Measurements from ENCODE around the gene CALCB. TPM values are rescaled to one million over a fixed set of nuclear protein-coding genes. Genes with fewer than 3 reads are reported as not detected.

CALCB gene
- polyA plus RNA-seq, 1 donor from 2014 or later, result not detected

DNA sequence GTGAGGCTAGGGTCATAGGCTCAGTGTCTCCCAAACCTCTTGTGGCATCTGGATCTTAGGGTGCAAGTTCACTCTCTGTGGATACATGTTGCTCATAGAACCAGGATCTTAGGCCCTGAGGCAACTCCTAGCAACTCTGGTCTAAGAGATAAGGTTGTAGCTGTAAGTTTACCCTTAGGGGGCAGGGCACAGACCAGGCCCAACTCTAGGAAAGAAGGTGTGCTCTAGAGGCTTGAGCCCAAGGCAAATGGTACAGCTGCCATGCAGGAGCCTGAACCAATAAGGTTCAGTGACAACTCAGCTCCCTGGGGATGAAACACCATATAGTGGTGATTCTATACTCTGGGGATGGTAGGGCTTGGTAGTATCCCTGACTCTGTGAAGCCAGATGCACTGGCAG is 17.8 kb downstream of the CALCB start:
- Histone ChIP-seq H3K27me3 (ENCODE audit: insufficient read depth, low read depth, low read length) (no peaks in the 10 kb centered on the region), H2AFZ (ENCODE audit: low read depth, low read length) (no peak overlapping the region), H3K9me3 (ENCODE audit: low read length) (no peaks in the 10 kb centered on the region), H3K9ac (ENCODE audit: low read length) (no peak overlapping the region), H3K27ac (ENCODE audit: low read length) (no peak overlapping the region), H3K36me3 (ENCODE audit: insufficient read depth, low read length) (no peaks in the 10 kb centered on the region), H3K4me3 (ENCODE audit: low read length) (no peak overlapping the region), H3K79me2 (replicated peaks; ENCODE audit: insufficient read depth, low read length) (no peaks in the 10 kb centered on the region), H3K9me2 (ENCODE audit: insufficient read depth, low read length) (no peaks in the 10 kb centered on the region), H3K4me2 (ENCODE audit: low read length) (no peak overlapping the region), H3F3A (ENCODE audit: insufficient read depth, low read length, poor library complexity, severe bottlenecking) (no peaks in the 10 kb centered on the region), H4K20me1 (ENCODE audit: insufficient read depth) (no peaks in the 10 kb centered on the region)
- TF ChIP-seq TAF1 (IDR thresholded peaks at IDR 0.05; ENCODE audit: low read depth), result no peak
- TF ChIP-seq, protein P1, sequence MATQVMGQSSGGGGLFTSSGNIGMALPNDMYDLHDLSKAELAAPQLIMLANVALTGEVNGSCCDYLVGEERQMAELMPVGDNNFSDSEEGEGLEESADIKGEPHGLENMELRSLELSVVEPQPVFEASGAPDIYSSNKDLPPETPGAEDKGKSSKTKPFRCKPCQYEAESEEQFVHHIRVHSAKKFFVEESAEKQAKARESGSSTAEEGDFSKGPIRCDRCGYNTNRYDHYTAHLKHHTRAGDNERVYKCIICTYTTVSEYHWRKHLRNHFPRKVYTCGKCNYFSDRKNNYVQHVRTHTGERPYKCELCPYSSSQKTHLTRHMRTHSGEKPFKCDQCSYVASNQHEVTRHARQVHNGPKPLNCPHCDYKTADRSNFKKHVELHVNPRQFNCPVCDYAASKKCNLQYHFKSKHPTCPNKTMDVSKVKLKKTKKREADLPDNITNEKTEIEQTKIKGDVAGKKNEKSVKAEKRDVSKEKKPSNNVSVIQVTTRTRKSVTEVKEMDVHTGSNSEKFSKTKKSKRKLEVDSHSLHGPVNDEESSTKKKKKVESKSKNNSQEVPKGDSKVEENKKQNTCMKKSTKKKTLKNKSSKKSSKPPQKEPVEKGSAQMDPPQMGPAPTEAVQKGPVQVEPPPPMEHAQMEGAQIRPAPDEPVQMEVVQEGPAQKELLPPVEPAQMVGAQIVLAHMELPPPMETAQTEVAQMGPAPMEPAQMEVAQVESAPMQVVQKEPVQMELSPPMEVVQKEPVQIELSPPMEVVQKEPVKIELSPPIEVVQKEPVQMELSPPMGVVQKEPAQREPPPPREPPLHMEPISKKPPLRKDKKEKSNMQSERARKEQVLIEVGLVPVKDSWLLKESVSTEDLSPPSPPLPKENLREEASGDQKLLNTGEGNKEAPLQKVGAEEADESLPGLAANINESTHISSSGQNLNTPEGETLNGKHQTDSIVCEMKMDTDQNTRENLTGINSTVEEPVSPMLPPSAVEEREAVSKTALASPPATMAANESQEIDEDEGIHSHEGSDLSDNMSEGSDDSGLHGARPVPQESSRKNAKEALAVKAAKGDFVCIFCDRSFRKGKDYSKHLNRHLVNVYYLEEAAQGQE (IDR thresholded peaks at IDR 0.05; ENCODE audit: borderline replicate concordance), result no peak

DNA sequence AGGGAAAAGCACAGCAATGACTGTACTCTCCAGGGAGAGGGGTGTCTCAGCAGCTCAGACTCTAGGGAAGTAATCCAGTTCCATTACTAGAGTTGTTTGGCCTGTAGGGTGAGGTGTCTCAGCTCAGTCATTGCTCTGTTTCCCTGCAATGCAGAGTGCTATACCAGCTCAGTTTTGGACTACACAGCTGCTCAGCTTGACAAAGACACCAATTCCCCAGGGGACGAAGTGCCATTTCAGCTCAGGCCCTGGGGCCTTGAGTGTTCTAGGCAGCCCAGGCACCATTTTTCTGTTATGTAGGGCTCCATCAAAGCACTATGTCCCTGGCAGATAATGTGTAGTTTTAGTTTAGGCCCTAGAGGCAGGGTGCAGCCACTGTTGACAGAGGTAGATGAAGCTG is 18.2 kb downstream of the CALCB start:
- H3K9me3 ChIP-seq (ENCODE audit: low read length), result no peaks in the 10 kb centered on the region
- no peak for TF ChIP-seq RAD21 (conservative IDR thresholded peaks at IDR 0.05)
- no peak for TF ChIP-seq MXI1 (conservative IDR thresholded peaks at IDR 0.05; ENCODE audit: poor library complexity, severe bottlenecking)
- TF ChIP-seq, protein P2, sequence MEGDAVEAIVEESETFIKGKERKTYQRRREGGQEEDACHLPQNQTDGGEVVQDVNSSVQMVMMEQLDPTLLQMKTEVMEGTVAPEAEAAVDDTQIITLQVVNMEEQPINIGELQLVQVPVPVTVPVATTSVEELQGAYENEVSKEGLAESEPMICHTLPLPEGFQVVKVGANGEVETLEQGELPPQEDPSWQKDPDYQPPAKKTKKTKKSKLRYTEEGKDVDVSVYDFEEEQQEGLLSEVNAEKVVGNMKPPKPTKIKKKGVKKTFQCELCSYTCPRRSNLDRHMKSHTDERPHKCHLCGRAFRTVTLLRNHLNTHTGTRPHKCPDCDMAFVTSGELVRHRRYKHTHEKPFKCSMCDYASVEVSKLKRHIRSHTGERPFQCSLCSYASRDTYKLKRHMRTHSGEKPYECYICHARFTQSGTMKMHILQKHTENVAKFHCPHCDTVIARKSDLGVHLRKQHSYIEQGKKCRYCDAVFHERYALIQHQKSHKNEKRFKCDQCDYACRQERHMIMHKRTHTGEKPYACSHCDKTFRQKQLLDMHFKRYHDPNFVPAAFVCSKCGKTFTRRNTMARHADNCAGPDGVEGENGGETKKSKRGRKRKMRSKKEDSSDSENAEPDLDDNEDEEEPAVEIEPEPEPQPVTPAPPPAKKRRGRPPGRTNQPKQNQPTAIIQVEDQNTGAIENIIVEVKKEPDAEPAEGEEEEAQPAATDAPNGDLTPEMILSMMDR (IDR thresholded peaks at IDR 0.05; ENCODE audit: poor library complexity, severe bottlenecking), result no peak
- no peak for TF ChIP-seq EP300 (conservative IDR thresholded peaks at IDR 0.05; ENCODE audit: poor library complexity, severe bottlenecking)
- TF ChIP-seq POLR2AphosphoS5 (IDR thresholded peaks at IDR 0.05), result no peak
- no peak for TF ChIP-seq SMC3 (conservative IDR thresholded peaks at IDR 0.05; ENCODE audit: poor library complexity)
- TF ChIP-seq, protein P1 (IDR thresholded peaks at IDR 0.05; ENCODE audit: borderline replicate concordance), result no peak
- no peak for TF ChIP-seq EZH2 (IDR thresholded peaks at IDR 0.05; ENCODE audit: borderline replicate concordance, insufficient read depth, low read length, poor library complexity, severe bottlenecking)
- TF ChIP-seq TAF1 (IDR thresholded peaks at IDR 0.05; ENCODE audit: low read depth), result no peak
- H3K4me3 ChIP-seq (ENCODE audit: low read length), result no peak overlapping the region
- H3K9me2 ChIP-seq (ENCODE audit: insufficient read depth, low read length), result no peaks in the 10 kb centered on the region
- H3K9ac ChIP-seq (ENCODE audit: low read length), result no peak overlapping the region
- no peaks in the 10 kb centered on the region for H3K27me3 ChIP-seq (ENCODE audit: insufficient read depth, low read depth, low read length)
- no peaks in the 10 kb centered on the region for H3K79me2 ChIP-seq (replicated peaks; ENCODE audit: insufficient read depth, low read length)
- H2AFZ ChIP-seq (ENCODE audit: low read depth, low read length), result no peak overlapping the region
- H3K36me3 ChIP-seq (ENCODE audit: insufficient read depth, low read length), result no peaks in the 10 kb centered on the region
- H3K4me2 ChIP-seq (ENCODE audit: low read length), result no peak overlapping the region
- no peaks in the 10 kb centered on the region for H4K20me1 ChIP-seq (ENCODE audit: insufficient read depth)
- H3F3A ChIP-seq (ENCODE audit: insufficient read depth, low read length, poor library complexity, severe bottlenecking), result no peaks in the 10 kb centered on the region
- H3K27ac ChIP-seq (ENCODE audit: low read length), result no peak overlapping the region

Measured in neural cell (in vitro differentiated cells).